ENCODE results near the gene HADH.

The HADH gene

DNA sequence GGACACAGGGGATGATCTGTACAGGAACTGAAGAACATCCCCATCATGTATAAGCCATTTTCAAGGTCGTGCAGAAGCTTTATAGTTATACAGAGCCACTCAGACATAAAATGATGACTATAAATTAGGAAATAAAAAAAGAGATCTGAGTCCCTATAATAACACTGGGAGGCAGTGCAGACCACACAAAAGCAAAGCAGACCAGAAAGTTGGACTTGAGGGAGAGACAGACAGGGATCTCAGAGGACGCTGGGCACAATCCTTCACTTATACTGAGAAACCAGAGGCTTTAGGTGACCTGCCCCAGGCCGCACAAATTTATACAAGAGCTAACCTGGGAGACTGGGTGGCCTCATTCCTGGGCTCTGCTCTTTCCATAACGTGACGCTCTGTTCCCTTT, 70.5 kb downstream of the HADH start:
- DNase-seq: no peak

DNA sequence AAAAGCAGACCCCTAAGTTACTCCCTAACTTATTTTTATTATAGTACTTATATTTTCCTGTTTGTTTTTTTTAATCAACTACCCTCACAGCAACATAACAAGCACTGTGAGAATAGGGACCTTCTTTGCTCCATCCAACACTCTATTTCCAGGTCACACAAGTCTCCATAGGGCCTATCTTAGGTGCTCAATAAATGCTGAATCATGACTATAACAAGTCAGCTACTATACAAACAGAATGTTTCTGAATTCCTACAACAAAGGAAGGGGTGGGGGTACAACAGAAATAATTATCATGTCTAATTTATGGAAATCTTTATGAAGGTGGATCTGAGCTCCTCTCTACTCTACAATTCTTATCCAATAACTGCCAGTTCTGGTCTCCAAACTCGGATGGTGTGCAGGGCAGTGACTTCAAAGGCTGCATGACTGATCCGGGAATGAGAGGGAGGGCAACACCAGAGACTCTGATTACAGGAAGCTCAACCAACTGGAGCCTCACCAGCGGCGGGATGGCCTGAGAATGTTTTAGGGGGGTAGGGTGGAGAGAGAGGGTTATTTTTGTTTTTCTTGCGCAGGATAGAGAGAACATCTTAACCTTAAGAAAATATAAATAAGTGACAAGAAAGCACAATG, 71.1 kb downstream of the HADH start:
- no peak for DNase-seq

DNA sequence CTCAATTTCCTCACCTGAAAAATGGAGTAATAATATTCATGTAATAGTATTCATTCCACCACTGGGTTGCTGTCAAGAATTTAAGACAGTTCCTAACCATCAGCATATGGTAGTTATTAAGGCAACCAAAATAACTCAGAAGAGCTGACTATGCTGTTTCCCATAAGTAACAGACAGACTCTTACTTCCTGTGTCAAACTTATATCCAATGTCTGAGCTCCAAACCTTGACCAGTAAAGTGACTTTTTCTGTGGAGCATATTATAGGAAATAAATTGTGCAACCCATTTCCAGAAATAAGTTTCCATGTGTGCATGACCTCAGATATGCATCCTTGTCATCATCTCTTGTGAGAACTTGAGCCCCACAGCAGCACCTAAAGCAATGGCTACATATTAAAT, 78.8 kb downstream of the HADH start:
- no peak for DNase-seq

DNA sequence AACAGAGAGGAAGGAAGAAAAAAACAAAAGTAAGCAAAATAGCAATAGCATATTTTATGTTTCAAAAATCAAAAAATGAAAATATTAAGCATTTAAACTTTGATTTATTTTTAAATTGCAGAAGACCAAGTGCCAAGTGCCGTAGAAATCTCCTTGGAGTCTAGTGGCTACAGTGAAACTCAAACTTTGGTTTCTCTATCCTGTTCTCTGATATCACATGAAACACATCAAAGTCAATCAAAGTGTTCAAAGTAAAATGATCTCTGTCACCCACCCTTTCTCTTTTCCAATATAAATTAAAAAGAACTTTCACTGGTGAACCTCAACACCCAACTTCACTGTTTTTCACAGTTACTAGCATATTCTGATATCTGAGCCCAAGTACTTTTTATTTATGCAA, 81.1 kb downstream of the HADH start:
- DNase-seq: no peak

DNA sequence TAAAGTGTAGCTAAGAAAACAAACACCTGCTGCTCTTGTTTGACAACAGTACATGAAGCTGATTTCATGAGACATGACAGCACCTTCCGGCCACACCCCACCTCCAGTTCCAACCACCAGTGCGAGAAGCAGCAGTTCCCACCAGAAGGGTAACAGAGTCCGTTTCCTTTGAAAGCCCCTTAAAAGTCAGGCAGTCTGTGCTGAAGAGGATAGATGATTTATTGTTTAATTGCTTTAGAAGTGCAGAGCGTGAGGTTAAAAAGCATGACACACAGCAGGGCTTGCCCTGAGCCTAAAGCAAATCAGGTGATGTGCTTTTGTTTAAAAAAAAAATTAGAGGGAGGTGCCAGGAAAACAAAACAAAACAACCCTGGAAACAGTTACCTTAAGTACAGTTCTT, 82.6 kb downstream of the HADH start:
- peak in 4 of 5 donors; percentile 24 to 65 (median 53) for DNase-seq

DNA sequence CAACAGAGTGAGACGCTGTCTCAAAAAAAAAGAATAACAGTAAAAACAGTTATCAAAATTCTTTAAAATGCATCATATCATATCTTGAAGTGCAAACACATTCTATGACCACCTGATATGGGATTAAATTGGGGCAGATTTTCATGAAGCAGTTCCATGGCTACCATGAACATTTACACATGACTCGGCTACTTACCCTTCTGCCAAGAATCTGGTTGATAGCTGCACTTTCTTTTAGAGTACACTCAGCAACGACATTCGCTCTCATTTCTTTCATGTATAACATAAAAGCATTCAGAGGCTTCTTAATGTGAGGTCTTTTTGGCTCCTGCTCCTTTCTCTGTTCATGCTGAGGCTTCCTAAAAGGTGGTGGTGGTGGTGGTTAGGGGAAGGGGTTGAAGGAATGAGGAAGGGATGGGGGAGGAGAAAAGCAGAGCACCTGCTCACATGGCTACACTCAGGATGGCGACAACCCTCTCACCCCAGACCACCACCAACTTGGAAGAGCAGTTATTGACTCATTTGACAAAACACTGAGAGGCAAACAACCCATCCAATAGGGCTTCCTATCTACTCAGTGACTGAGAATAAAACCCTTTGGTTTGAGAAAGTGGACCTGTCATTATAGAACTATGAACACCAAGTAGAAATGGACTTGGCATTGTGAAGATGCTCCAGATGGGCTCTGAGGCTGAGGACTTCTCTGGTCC, 88.5 kb downstream of the HADH start:
- no peak for DNase-seq

DNA sequence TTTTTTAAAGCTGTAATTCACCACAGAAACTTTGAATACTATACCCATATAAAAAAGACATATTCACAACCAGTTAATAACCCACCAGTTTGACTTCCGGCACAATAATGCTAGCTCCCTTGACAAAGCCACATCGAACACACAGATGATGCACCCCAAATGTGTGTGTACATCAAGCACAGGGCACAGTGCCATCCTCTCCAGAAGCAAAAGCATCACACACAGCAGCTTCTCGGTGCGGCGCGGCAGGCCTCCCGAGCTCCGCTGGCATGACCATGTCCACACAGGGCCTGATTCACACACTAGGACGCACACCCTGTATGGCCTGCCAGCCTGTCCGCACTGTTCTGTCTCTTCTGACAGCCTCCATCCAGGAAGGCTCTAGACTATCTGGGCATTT, 91.1 kb downstream of the HADH start:
- peak in 2 of 5 donors; percentile 33 to 35 for DNase-seq

DNA sequence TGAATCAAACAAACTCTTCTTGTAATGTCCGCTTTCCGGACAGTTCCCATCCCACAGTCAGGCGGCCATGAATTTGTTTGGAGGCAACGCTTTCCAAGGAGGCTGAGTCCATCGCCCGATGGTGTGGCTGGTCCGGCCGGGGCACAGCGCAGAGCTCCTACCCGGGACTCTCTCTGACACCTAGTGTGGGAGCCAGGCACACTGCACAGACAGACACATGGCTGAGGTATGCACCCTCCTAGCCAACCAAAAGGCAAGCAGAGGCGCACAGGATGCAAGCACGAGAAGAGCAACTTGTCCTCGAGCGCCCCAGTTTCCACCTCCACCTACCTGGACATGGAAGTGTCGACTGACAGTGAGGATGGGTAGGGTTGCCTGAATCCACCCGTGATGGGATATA, 91.6 kb downstream of the HADH start:
- DNase-seq: no peak

Measured in T-helper 1 cell (primary cell).